ENCODE data around the gene CAMK2D. TPM values are rescaled to one million over a fixed set of nuclear protein-coding genes. Genes with fewer than 3 reads are reported as not detected.

The CAMK2D gene
- total and polyA plus RNA-seq, 2 experiments from 2014 or later, result 4.9 to 14.6 TPM

GRCh38 chr4:113410686-113411085 is 350.9 kb downstream of the CAMK2D start (continued):
- TF ChIP-seq ZNF462 (CRISPR knock-in tag; IDR thresholded peaks at IDR 0.05) (no peak), JUNB (IDR thresholded peaks at IDR 0.05; ENCODE audit: unreplicated experiment) (no peak), ZNF331 (CRISPR knock-in tag; IDR thresholded peaks at IDR 0.05; ENCODE audit: low read depth) (no peak), ZNF114 (CRISPR knock-in tag; IDR thresholded peaks at IDR 0.05) (no peak), EZH2phosphoT487 (IDR thresholded peaks at IDR 0.05; ENCODE audit: unreplicated experiment) (no peak), CTCF (conservative IDR thresholded peaks at IDR 0.05; ENCODE audit: low read depth in 2 of 2) (no peak), CREB1 (CRISPR knock-in tag; IDR thresholded peaks at IDR 0.05; ENCODE audit: low read depth) (no peak), STAT1 (IDR thresholded peaks at IDR 0.05; ENCODE audit: unreplicated experiment) (no peak)

GRCh38 chr4:113409181-113409580 is 352.4 kb downstream of the CAMK2D start:
- H3K9me3 Mint-ChIP-seq, result no peaks in the 10 kb centered on the region
- no peaks in the 10 kb centered on the region for H4K20me1 ChIP-seq (replicated peaks; ENCODE audit: insufficient read depth)
- H3K9me2 ChIP-seq (ENCODE audit: insufficient read depth), result peaks cover 7% of the 10 kb centered on the region; the same call in 1 of the 2 replicates
- H3K27ac ChIP-seq (ENCODE audit: low read depth), result no peak overlapping the region
- H3K4me2 ChIP-seq, result no peak overlapping the region
- H3K27me3 ChIP-seq (ENCODE audit: insufficient read depth), result no peaks in the 10 kb centered on the region
- H3K27me3 Mint-ChIP-seq (ENCODE audit: insufficient read depth, low read depth, poor library complexity), result no peaks in the 10 kb centered on the region
- H3K4me1 ChIP-seq (ENCODE audit: insufficient read depth), result no peaks in the 10 kb centered on the region
- peak overlapping the region; percentile 33; the same call in 1 of the 2 replicates for H2AFZ ChIP-seq
- H3F3A ChIP-seq (replicated peaks; ENCODE audit: low read depth), result no peaks in the 10 kb centered on the region
- no peaks in the 10 kb centered on the region for H3K79me2 ChIP-seq (replicated peaks; ENCODE audit: insufficient read depth)
- ATAC-seq (no peak), DNase-seq (ENCODE audit: low spot score) (no peak)
- H3K27ac Mint-ChIP-seq, result no peak overlapping the region
- peaks cover 15% of the 10 kb centered on the region for H3K4me1 Mint-ChIP-seq
- no peaks in the 10 kb centered on the region for H3K36me3 ChIP-seq (ENCODE audit: insufficient read depth)
- H3K4me3 ChIP-seq, result no peak overlapping the region
- no peaks in the 10 kb centered on the region for H3K36me3 Mint-ChIP-seq (ENCODE audit: low read depth)
- H3K4me3 Mint-ChIP-seq, result no peak overlapping the region
- no peak for TF ChIP-seq EZH2phosphoT487 (IDR thresholded peaks at IDR 0.05; ENCODE audit: unreplicated experiment)
- TF ChIP-seq POLR2AphosphoS5 (IDR thresholded peaks at IDR 0.05; ENCODE audit: low read depth), result no peak
- TF ChIP-seq CREB1 (CRISPR knock-in tag; IDR thresholded peaks at IDR 0.05; ENCODE audit: low read depth), result no peak
- TF ChIP-seq ZNF331 (CRISPR knock-in tag; IDR thresholded peaks at IDR 0.05; ENCODE audit: low read depth), result no peak
- TF ChIP-seq REST (IDR thresholded peaks at IDR 0.05; ENCODE audit: unreplicated experiment), result no peak
- TF ChIP-seq NANOG (IDR thresholded peaks at IDR 0.05; ENCODE audit: borderline replicate concordance), result no peak
- TF ChIP-seq JUNB (IDR thresholded peaks at IDR 0.05; ENCODE audit: unreplicated experiment), result no peak
- no peak for TF ChIP-seq EZH2 (IDR thresholded peaks at IDR 0.05; ENCODE audit: low read depth, unreplicated experiment)
- TF ChIP-seq STAT1 (IDR thresholded peaks at IDR 0.05; ENCODE audit: unreplicated experiment), result no peak
- TF ChIP-seq ZNF114 (CRISPR knock-in tag; IDR thresholded peaks at IDR 0.05), result no peak
